ENCODE results near the gene SH3PXD2A. TPM values are rescaled to one million over a fixed set of nuclear protein-coding genes. Genes with fewer than 3 reads are reported as not detected.
"Not testable (repeated sequence)": the region's sequence is repeated elsewhere in the genome, so short reads cannot be mapped to it uniquely, and the experiment has no call there.

Gene SH3PXD2A
- total RNA-seq, 5 donors from 2014 or later (not counting 1 experiment from before 2014, with no cell fraction given): 5.8 to 11.8 (median 9.8) TPM

DNA sequence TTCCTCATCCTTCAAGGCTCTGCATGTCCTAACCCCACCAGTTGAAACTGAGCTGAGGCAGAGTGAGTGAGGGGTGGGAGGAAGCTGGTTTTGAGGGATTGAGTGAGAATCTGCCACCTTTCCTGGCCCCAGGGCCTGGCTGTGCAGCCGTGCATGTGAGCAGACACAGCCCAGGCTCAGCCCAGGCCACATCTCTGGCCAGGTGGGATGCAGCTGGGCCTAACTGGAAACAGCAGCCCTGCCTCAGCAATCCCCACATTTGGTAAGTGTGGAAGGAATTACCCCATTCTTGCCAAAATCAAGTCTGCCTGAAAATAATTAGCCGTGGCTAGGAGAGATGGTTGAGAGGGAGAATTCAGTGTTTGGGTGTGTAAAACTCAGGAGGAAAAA lies 245.3 kb downstream of the SH3PXD2A start:
- Mint-ChIP-seq H3K4me1 (peaks cover 0 to 5% (median 0%) of the 10 kb centered on the region in 3 donors), H3K36me3 (peaks cover 6% of the 10 kb centered on the region), H3K4me3 (no peak overlapping the region), H3K27ac (no peak overlapping the region), H3K9me3 (no peaks in the 10 kb centered on the region), H3K27me3 (no peaks in the 10 kb centered on the region)
- peaks cover 0 to 3% of the 10 kb centered on the region in 2 donors for H3K36me3 ChIP-seq (ENCODE audit: control insufficient read depth in 2 of 2, extremely low read depth in 1 of 2, insufficient read depth in 1 of 2, low read length in 1 of 2)
- H3K4me3 ChIP-seq (ENCODE audit: control insufficient read depth in 1 of 2, extremely low read depth in 1 of 2, low read length in 1 of 2): no peak overlapping the region
- H3K9me3 ChIP-seq: no peaks in the 10 kb centered on the region
- WGBS (ENCODE audit: insufficient coverage): no CpG with 5 or more reads among the region's 2 CpGs
- no peak overlapping the region for H3K27ac ChIP-seq (ENCODE audit: low read length)
- CTCF ChIA-PET: interaction anchor here in 1 of 2 donors (1.5 kb wide), 1 partner anchor 76 kb away, joined by 4 read pairs; no protein-coding TSS in a partner anchor
- POLR2A ChIA-PET: no interaction called here
- H3K4me1 ChIP-seq (ENCODE audit: control insufficient read depth in 1 of 2, extremely low read depth in 1 of 2, insufficient read depth in 2 of 2, low read length in 2 of 2): no peaks in the 10 kb centered on the region
- no peak for DNase-seq
- H3K27me3 ChIP-seq (replicated peaks in 1 of 2; ENCODE audit: control insufficient read depth in 2 of 2, extremely low read depth in 1 of 2, insufficient read depth in 2 of 2, low read length in 1 of 2): peaks cover 0 to 3% of the 10 kb centered on the region in 2 experiments
- no peak for ATAC-seq (replicated peaks in 1 of 4)

DNA sequence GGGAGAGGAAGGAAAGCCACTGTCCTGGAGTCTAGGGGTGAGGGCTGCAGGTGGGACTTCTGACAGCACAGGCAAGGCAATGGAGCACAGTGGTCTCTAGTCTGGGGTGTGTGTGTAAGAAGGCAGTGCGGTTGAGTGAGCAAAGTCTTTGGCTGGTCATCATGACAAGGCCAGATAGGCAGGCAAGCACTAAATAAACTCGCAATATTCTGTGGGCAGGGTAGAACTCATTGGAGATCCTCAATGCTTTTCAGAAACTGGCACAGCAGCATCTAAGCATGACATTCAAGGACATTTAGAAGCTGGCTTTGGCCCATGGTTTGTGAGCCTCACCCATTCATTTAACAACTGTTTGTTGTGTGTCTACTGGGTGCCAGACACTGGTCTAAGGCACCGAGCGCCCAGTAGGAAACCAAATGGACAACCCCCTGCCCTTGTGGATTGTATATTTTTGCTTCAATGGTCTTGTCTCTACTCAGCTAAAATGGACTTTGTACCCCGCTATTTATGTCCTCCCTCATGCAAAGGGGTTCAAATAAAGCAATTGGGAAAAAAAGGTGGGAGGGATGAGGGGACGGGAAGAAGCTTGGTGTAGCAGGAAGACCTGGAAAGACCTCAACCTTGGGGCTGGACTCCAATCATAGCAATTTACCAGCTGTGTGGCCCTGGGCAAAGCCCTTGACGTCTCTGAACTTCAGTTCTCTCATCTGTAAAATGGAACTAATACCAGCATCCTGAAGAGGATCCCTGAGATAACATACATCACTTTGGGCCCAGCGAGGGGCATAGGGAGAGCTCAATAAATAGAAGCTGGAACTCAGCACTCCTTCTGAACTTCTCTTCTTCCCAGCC lies 245.9 kb downstream of the SH3PXD2A start:
- Mint-ChIP-seq H3K4me3 (no peak overlapping the region), H3K27me3 (no peaks in the 10 kb centered on the region), H3K27ac (peak overlapping the region in 1 of 2 donors; percentile 5), H3K36me3 (peaks cover 6% of the 10 kb centered on the region), H3K9me3 (no peaks in the 10 kb centered on the region), H3K4me1 (no peaks in the 10 kb centered on the region)
- no peak overlapping the region for H3K4me3 ChIP-seq (ENCODE audit: control insufficient read depth in 1 of 2, extremely low read depth in 1 of 2, low read length in 1 of 2)
- H3K27ac ChIP-seq (ENCODE audit: low read length): no peak overlapping the region
- 100% methylated on average over 3 of the region's 8 CpGs for WGBS (ENCODE audit: insufficient coverage)
- DNase-seq (no peak), ATAC-seq (replicated peaks in 1 of 4) (no peak)
- ChIA-PET POLR2A (interaction anchor here in 1 of 2 donors (0.7 kb wide), 1 partner anchor 99 kb away, joined by 5 read pairs; no protein-coding TSS in a partner anchor), CTCF (interaction anchor here in 1 of 2 donors (1.5 kb wide), 1 partner anchor 77 kb away, joined by 4 read pairs; no protein-coding TSS in a partner anchor)
- H3K27me3 ChIP-seq (replicated peaks in 1 of 2; ENCODE audit: control insufficient read depth in 2 of 2, extremely low read depth in 1 of 2, insufficient read depth in 2 of 2, low read length in 1 of 2): peaks cover 0 to 3% of the 10 kb centered on the region in 2 experiments
- no peaks in the 10 kb centered on the region for H3K9me3 ChIP-seq
- H3K4me1 ChIP-seq (ENCODE audit: control insufficient read depth in 1 of 2, extremely low read depth in 1 of 2, insufficient read depth in 2 of 2, low read length in 2 of 2): no peaks in the 10 kb centered on the region
- peaks cover 0 to 3% of the 10 kb centered on the region in 2 donors for H3K36me3 ChIP-seq (ENCODE audit: control insufficient read depth in 2 of 2, extremely low read depth in 1 of 2, insufficient read depth in 1 of 2, low read length in 1 of 2)

DNA sequence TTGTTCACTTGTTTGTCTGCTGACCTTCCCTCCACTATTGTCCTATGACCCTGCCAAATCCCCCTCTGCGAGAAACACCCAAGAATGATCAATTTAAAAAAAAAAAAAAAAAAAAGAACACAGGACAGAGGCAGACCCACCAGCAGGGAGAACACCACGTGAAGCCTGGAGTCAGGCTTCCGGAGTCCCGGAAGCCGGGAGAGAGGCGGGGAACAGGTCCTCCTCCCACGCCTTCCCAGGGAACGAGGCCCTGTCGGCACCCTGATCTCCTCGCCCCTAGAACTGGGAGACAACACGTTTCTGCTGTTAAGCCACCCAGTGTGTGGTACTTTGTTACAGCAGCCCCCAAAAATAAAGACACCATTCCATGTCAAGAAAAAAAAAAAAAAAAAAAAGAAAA lies 247.3 kb downstream of the SH3PXD2A start:
- H3K4me3 Mint-ChIP-seq; CTCF ChIA-PET; H3K27ac ChIP-seq (ENCODE audit: low read length); H3K36me3 Mint-ChIP-seq; H3K9me3 ChIP-seq; H3K36me3 ChIP-seq (ENCODE audit: control insufficient read depth in 2 of 2, extremely low read depth in 1 of 2, insufficient read depth in 1 of 2, low read length in 1 of 2); POLR2A ChIA-PET; H3K9me3 Mint-ChIP-seq; H3K27ac Mint-ChIP-seq; H3K27me3 Mint-ChIP-seq; DNase-seq; H3K4me1 Mint-ChIP-seq; H3K4me3 ChIP-seq (ENCODE audit: control insufficient read depth in 1 of 2, extremely low read depth in 1 of 2, low read length in 1 of 2); H3K27me3 ChIP-seq (replicated peaks in 1 of 2; ENCODE audit: control insufficient read depth in 2 of 2, extremely low read depth in 1 of 2, insufficient read depth in 2 of 2, low read length in 1 of 2); ATAC-seq (replicated peaks in 1 of 4); H3K4me1 ChIP-seq (ENCODE audit: control insufficient read depth in 1 of 2, extremely low read depth in 1 of 2, insufficient read depth in 2 of 2, low read length in 2 of 2): not testable (repeated sequence)
- WGBS (ENCODE audit: insufficient coverage): 100% methylated on average over 4 of the region's 11 CpGs

DNA sequence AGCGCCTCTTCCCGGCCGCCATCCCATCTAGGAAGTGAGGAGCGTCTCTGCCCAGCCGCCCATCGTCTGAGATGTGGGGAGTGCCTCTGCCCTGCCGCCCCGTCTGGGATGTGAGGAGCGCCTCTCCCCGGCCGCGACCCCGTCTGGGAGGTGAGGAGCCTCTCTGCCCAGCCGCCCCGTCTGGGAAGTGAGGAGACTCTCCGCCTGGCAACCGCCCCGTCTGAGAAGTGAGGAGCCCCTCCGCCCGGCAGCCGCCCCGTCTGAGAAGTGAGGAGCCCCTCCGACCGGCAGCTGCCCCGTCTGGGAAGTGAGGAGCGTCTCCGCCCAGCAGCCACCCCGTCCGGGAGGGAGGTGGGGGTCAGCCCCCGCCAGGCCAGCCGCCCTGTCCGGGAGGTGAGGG lies 248.3 kb downstream of the SH3PXD2A start:
- 97% methylated on average over 22 of the region's 32 CpGs for WGBS (ENCODE audit: insufficient coverage)
- CTCF ChIA-PET; H3K27me3 Mint-ChIP-seq; H3K4me3 ChIP-seq (ENCODE audit: control insufficient read depth in 1 of 2, extremely low read depth in 1 of 2, low read length in 1 of 2); ATAC-seq (replicated peaks in 1 of 4); H3K36me3 Mint-ChIP-seq; H3K27ac ChIP-seq (ENCODE audit: low read length); H3K27me3 ChIP-seq (replicated peaks in 1 of 2; ENCODE audit: control insufficient read depth in 2 of 2, extremely low read depth in 1 of 2, insufficient read depth in 2 of 2, low read length in 1 of 2); POLR2A ChIA-PET; H3K9me3 Mint-ChIP-seq; H3K9me3 ChIP-seq; H3K4me3 Mint-ChIP-seq; H3K27ac Mint-ChIP-seq; H3K4me1 Mint-ChIP-seq; DNase-seq; H3K36me3 ChIP-seq (ENCODE audit: control insufficient read depth in 2 of 2, extremely low read depth in 1 of 2, insufficient read depth in 1 of 2, low read length in 1 of 2); H3K4me1 ChIP-seq (ENCODE audit: control insufficient read depth in 1 of 2, extremely low read depth in 1 of 2, insufficient read depth in 2 of 2, low read length in 2 of 2): not testable (repeated sequence)

DNA sequence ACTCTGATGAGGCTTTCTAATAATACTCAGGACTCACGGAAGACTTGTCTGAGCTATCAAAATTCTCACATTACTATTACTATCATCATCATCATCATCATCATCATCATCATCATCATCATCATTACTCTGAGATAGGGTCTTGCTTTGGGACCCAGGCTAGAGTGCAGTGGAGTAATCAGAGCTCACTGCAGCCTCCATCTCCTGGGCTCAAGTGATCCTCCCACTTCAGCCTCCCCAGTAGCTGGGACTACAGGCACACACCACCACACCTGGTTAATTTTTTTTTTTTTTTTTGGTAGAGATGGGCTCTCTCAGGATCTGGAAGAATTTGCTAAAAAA lies 249.3 kb downstream of the SH3PXD2A start:
- not testable (repeated sequence) for H3K9me3 Mint-ChIP-seq; H3K27ac Mint-ChIP-seq; H3K4me3 Mint-ChIP-seq; H3K27me3 ChIP-seq (replicated peaks in 1 of 2; ENCODE audit: control insufficient read depth in 2 of 2, extremely low read depth in 1 of 2, insufficient read depth in 2 of 2, low read length in 1 of 2); H3K27ac ChIP-seq (ENCODE audit: low read length); H3K4me3 ChIP-seq (ENCODE audit: control insufficient read depth in 1 of 2, extremely low read depth in 1 of 2, low read length in 1 of 2); DNase-seq; H3K4me1 ChIP-seq (ENCODE audit: control insufficient read depth in 1 of 2, extremely low read depth in 1 of 2, insufficient read depth in 2 of 2, low read length in 2 of 2); H3K36me3 ChIP-seq (ENCODE audit: control insufficient read depth in 2 of 2, extremely low read depth in 1 of 2, insufficient read depth in 1 of 2, low read length in 1 of 2); H3K4me1 Mint-ChIP-seq; ATAC-seq (replicated peaks in 1 of 4); H3K36me3 Mint-ChIP-seq; H3K27me3 Mint-ChIP-seq; H3K9me3 ChIP-seq
- WGBS (ENCODE audit: insufficient coverage): 100% methylated on average over 1 of the region's 1 CpG
- ChIA-PET CTCF (interaction anchor here (0.5 to 2.8 kb wide), 13 partner anchors 8 to 721 kb away, joined by 3 to 18 read pairs (median 5); no protein-coding TSS in a partner anchor), POLR2A (interaction anchor here in 1 of 2 donors (0.5 kb wide), 1 partner anchor 176 kb away, joined by 3 read pairs; no protein-coding TSS in a partner anchor)

DNA sequence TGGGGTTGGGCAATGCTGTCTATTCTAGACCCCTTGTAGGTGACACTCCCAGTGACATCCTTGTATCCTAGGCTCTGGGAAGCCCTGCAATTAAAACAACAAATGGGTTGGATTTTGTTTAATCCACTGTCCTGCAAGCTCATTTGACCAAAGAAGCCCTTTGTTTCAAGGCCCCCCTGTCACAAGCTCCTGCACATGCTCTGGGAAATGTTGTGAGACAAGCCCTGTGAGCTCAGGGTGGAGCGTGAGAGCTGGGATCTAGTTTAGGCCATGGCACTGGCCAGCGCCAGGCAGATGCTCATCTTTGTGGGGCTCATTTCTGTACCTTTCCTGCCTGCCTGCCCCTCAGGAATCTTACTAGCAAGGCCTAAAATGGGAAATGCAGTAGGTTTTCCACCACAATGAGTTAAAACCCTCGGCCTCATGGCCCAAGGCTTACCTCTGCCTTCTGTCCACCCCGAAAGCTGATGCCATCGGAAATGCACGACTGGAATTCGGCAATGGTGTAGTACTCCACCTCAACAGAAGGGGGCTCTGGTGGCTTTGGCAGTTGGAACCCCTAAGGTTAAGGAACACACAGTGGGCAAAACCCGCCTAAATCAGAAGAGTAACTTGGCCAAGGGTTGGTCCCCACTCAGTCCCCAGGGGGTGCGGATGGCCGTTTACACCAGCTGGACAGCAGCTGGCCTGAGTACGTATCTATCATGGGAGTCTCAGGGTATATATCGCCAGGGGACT lies 249.8 kb downstream of the SH3PXD2A start:
- CTCF ChIA-PET: interaction anchor here (0.6 to 2.8 kb wide), 7 partner anchors 9 to 721 kb away, joined by 5 to 18 read pairs (median 7); no protein-coding TSS in a partner anchor
- peaks cover 4% of the 10 kb centered on the region for H3K36me3 Mint-ChIP-seq
- H3K4me3 ChIP-seq (ENCODE audit: control insufficient read depth in 1 of 2, extremely low read depth in 1 of 2, low read length in 1 of 2): no peak overlapping the region

More for the DNA sequence above, 249.8 kb downstream of the SH3PXD2A start:
- H3K9me3 Mint-ChIP-seq: no peaks in the 10 kb centered on the region
- no peaks in the 10 kb centered on the region for H3K27me3 Mint-ChIP-seq
- H3K27ac Mint-ChIP-seq: no peak overlapping the region
- POLR2A ChIA-PET: interaction anchor here in 1 of 2 donors (0.5 kb wide), 1 partner anchor 177 kb away, joined by 3 read pairs; no protein-coding TSS in a partner anchor
- DNase-seq (peak in 25 of 35 experiments; percentile 10 to 65 (median 27)), ATAC-seq (replicated peaks in 1 of 4) (no peak)
- Histone ChIP-seq H3K27me3 (replicated peaks in 1 of 2; ENCODE audit: control insufficient read depth in 2 of 2, extremely low read depth in 1 of 2, insufficient read depth in 2 of 2, low read length in 1 of 2) (peaks cover 0 to 3% of the 10 kb centered on the region in 2 experiments), H3K27ac (ENCODE audit: low read length) (no peak overlapping the region), H3K36me3 (ENCODE audit: control insufficient read depth in 2 of 2, extremely low read depth in 1 of 2, insufficient read depth in 1 of 2, low read length in 1 of 2) (peaks cover 0 to 6% of the 10 kb centered on the region in 2 donors), H3K4me1 (ENCODE audit: control insufficient read depth in 1 of 2, extremely low read depth in 1 of 2, insufficient read depth in 2 of 2, low read length in 2 of 2) (no peaks in the 10 kb centered on the region), H3K9me3 (no peaks in the 10 kb centered on the region)
- H3K4me1 Mint-ChIP-seq: no peaks in the 10 kb centered on the region
- H3K4me3 Mint-ChIP-seq: no peak overlapping the region
- 83% methylated on average over 8 of the region's 12 CpGs for WGBS (ENCODE audit: insufficient coverage)

Data from T-cell (primary cell).